Muscle layer of duodenum (tissue), 2 donors: ENCODE measurements around the gene ZBTB3.
A peak's percentile ranks its signal among the peaks of the same experiment; 100 is the strongest.

Experiments used
- H3K27ac ChIP-seq: one replicate; pipeline ENCODE4 v1.7.0; 2013; ENCODE audit warnings: mild to moderate bottlenecking, low read length
- H3K27me3 ChIP-seq: one replicate; pipeline ENCODE4 v1.7.0; 2013; ENCODE audit warnings: low read depth, mild to moderate bottlenecking, control low read depth, low read length
- H3K36me3 ChIP-seq, 2 donors: one replicate each; pipeline ENCODE4 v1.7.0; 2013; ENCODE audit warnings: low read length in 2 of 2, control low read depth in 1 of 2, mild to moderate bottlenecking in 1 of 2; ENCODE audit not compliant: insufficient read depth in 2 of 2, control insufficient read depth in 1 of 2
- H3K4me1 ChIP-seq, 2 donors: one replicate each; pipeline ENCODE4 v1.7.0; 2013; ENCODE audit warnings: low read length in 2 of 2, mild to moderate bottlenecking in 2 of 2, control low read depth in 1 of 2, moderate library complexity in 1 of 2; ENCODE audit not compliant: insufficient read depth in 2 of 2, control insufficient read depth in 1 of 2
- H3K4me3 ChIP-seq, 2 donors: one replicate each; pipeline ENCODE4 v1.7.0; 2013; ENCODE audit warnings: low read length in 2 of 2, low read depth in 1 of 2, mild to moderate bottlenecking in 1 of 2
- H3K9me3 ChIP-seq, 2 donors: one replicate each; pipeline ENCODE4 v1.7.0; 2013; ENCODE audit warnings: low read length in 2 of 2, control low read depth in 1 of 2, mild to moderate bottlenecking in 1 of 2; ENCODE audit not compliant: control insufficient read depth in 1 of 2
- donor health status: healthy.

ZBTB3 gene

GRCh38 chr11:62713343-62713742 lies 40.6 kb downstream of the ZBTB3 start:
- Histone ChIP-seq H3K36me3 (peaks cover 57 to 61% of the 10 kb centered on the region in 2 donors), H3K27me3 (no peaks in the 10 kb centered on the region), H3K9me3 (no peaks in the 10 kb centered on the region), H3K4me3 (no peak overlapping the region), H3K27ac (peak overlapping the region; percentile 73), H3K4me1 (peaks cover 11 to 16% of the 10 kb centered on the region in 2 donors)

- H3K36me3 ChIP-seq = peaks cover 53 to 57% of the 10 kb centered on the region in 2 donors
- H3K4me3 ChIP-seq = no peak overlapping the region
- H3K27ac ChIP-seq = peak overlapping the region; percentile 73
Observed at GRCh38 chr11:62712861-62713260, 41.1 kb downstream of the ZBTB3 start.

GRCh38 chr11:62712276-62712812 lies 41.6 kb downstream of the ZBTB3 start:
- H3K9me3 ChIP-seq = no peaks in the 10 kb centered on the region
- H3K36me3 ChIP-seq = peaks cover 48 to 54% of the 10 kb centered on the region in 2 donors
- no peak overlapping the region for H3K4me3 ChIP-seq
- peaks cover 11 to 24% of the 10 kb centered on the region in 2 donors for H3K4me1 ChIP-seq
- H3K27me3 ChIP-seq = no peaks in the 10 kb centered on the region
- no peak overlapping the region for H3K27ac ChIP-seq

More at GRCh38 chr11:62712861-62713260, 41.1 kb downstream of the ZBTB3 start:
- Histone ChIP-seq H3K27me3 (no peaks in the 10 kb centered on the region), H3K4me1 (peaks cover 11 to 21% of the 10 kb centered on the region in 2 donors), H3K9me3 (no peaks in the 10 kb centered on the region)

- Histone ChIP-seq H3K36me3 (peaks cover 24 to 32% of the 10 kb centered on the region in 2 donors), H3K9me3 (no peaks in the 10 kb centered on the region), H3K4me3 (peak overlapping the region; percentile 70 to 76), H3K27me3 (no peaks in the 10 kb centered on the region), H3K27ac (peak overlapping the region; percentile 94), H3K4me1 (peaks cover 23 to 44% of the 10 kb centered on the region in 2 donors)
Observed at GRCh38 chr11:62710001-62710345, 44.0 kb downstream of the ZBTB3 start.

- Histone ChIP-seq H3K36me3 (peaks cover 20 to 27% of the 10 kb centered on the region in 2 donors), H3K27ac (peak overlapping the region; percentile 94), H3K4me3 (peak overlapping the region; percentile 70 to 76), H3K9me3 (no peaks in the 10 kb centered on the region), H3K4me1 (peaks cover 23 to 44% of the 10 kb centered on the region in 2 donors), H3K27me3 (no peaks in the 10 kb centered on the region)
Observed at GRCh38 chr11:62709247-62710000, 44.5 kb downstream of the ZBTB3 start.

- Histone ChIP-seq H3K4me1 (peaks cover 23 to 44% of the 10 kb centered on the region in 2 donors), H3K27ac (peak overlapping the region; percentile 94), H3K27me3 (no peaks in the 10 kb centered on the region), H3K4me3 (peak overlapping the region; percentile 70 to 76), H3K36me3 (peaks cover 15 to 23% of the 10 kb centered on the region in 2 donors), H3K9me3 (no peaks in the 10 kb centered on the region)
Observed at GRCh38 chr11:62708793-62709192, 45.2 kb downstream of the ZBTB3 start.

GRCh38 chr11:62708392-62708791 lies 45.6 kb downstream of the ZBTB3 start:
- Histone ChIP-seq H3K9me3 (no peaks in the 10 kb centered on the region), H3K36me3 (peaks cover 11 to 19% of the 10 kb centered on the region in 2 donors), H3K4me3 (peak overlapping the region; percentile 70 to 76), H3K27me3 (no peaks in the 10 kb centered on the region), H3K4me1 (peaks cover 23 to 44% of the 10 kb centered on the region in 2 donors), H3K27ac (peak overlapping the region; percentile 94)

- H3K4me1 ChIP-seq = peaks cover 23 to 44% of the 10 kb centered on the region in 2 donors
- H3K36me3 ChIP-seq = peaks cover 4 to 15% of the 10 kb centered on the region in 2 donors
- no peaks in the 10 kb centered on the region for H3K27me3 ChIP-seq
- H3K9me3 ChIP-seq = no peaks in the 10 kb centered on the region
- H3K4me3 ChIP-seq = peak within 1 kb of the TSS; percentile 79 to 91
- peak within 1 kb of the TSS; percentile 67 for H3K27ac ChIP-seq
Observed at GRCh38 chr11:62707277-62707861, 46.6 kb downstream of the ZBTB3 start, which contains the start of the genes BSCL2 and GNG3. Gene BSCL2 (minus strand): TSS chr11:62707424. CDS start chr11:62707195, 229 bp downstream. Gene GNG3 (plus strand): TSS chr11:62707676. CDS start chr11:62708296, 620 bp downstream.

GRCh38 chr11:62706850-62707247 lies 47.1 kb downstream of the ZBTB3 start:
- Histone ChIP-seq H3K27ac (peak overlapping the region; percentile 67), H3K4me3 (peak overlapping the region; percentile 79 to 91), H3K36me3 (peaks cover 0 to 11% of the 10 kb centered on the region in 2 donors), H3K4me1 (peaks cover 23 to 44% of the 10 kb centered on the region in 2 donors), H3K9me3 (no peaks in the 10 kb centered on the region), H3K27me3 (no peaks in the 10 kb centered on the region)

GRCh38 chr11:62705880-62706849 lies 47.8 kb downstream of the ZBTB3 start:
- peaks cover 2 to 7% of the 10 kb centered on the region in 2 donors for H3K36me3 ChIP-seq
- peak overlapping the region; percentile 88 for H3K27ac ChIP-seq
- H3K27me3 ChIP-seq = no peaks in the 10 kb centered on the region
- H3K4me3 ChIP-seq = peak overlapping the region; percentile 79 to 91
- peaks cover 23 to 44% of the 10 kb centered on the region in 2 donors for H3K4me1 ChIP-seq
- no peaks in the 10 kb centered on the region for H3K9me3 ChIP-seq
